IMR-90 (cell line): ENCODE measurements around the gene RAET1E. TPM values are rescaled to one million over a fixed set of nuclear protein-coding genes. Genes with fewer than 3 reads are reported as not detected.

Experiments used
- ATAC-seq: fragments of 200-7000 bp; cut with Tn5 transposase; 2 replicates; pipeline ENCODE4 v1.9.1; 2020; ENCODE audit warnings: low read depth, mild to moderate bottlenecking, moderate library complexity
- BruUV-seq: library from RNA; stranded (reverse); fragments of 400-500 nt; replicated peaks from 2 replicates; lab custom pipeline; 2021; lab: Mats Ljungman, UMichigan
- CTCF ChIA-PET: fragments of 300-600 bp; formaldehyde crosslinking; extraction: SDS; loops from one replicate; lab custom pipeline; 2021; ENCODE audit warnings: antibody characterized with exemption; lab: Yijun Ruan, JAX
- POLR2A ChIA-PET: fragments of 300-600 bp; sonication (Branson Sonifier 250); formaldehyde crosslinking; loops from one replicate; lab custom pipeline; 2022; ENCODE audit warnings: antibody characterized with exemption; ENCODE audit not compliant: unreplicated experiment; lab: Charles Lee
- DNase-seq: peaks from one replicate; pipeline ENCODE4 v3.0.0; 2013
- H2AFZ ChIP-seq: replicated peaks from 2 replicates; pipeline ENCODE3; 2013; ENCODE audit warnings: low read length, mild to moderate bottlenecking; ENCODE audit not compliant: poor library complexity
- H2AK5ac ChIP-seq: 2 replicates; pipeline ENCODE4 v1.6.1; 2013; ENCODE audit warnings: low read depth, low read length, inconsistent platforms
- H2AK9ac ChIP-seq: replicated peaks from 2 replicates; pipeline ENCODE3; 2013; ENCODE audit warnings: mild to moderate bottlenecking, low read depth, low read length, moderate library complexity; ENCODE audit not compliant: poor library complexity
- H2BK120ac ChIP-seq: 2 replicates; pipeline ENCODE4 v1.6.1; 2013; ENCODE audit warnings: low read depth, low read length, inconsistent platforms
- H2BK15ac ChIP-seq: 3 replicates; pipeline ENCODE4 v1.6.1; 2013; ENCODE audit warnings: low read depth, low read length, inconsistent platforms
- H2BK20ac ChIP-seq: 2 replicates; pipeline ENCODE4 v1.6.1; 2013; ENCODE audit warnings: low read depth, mild to moderate bottlenecking, inconsistent platforms, low read length, moderate library complexity
- H2BK5ac ChIP-seq: 2 replicates; pipeline ENCODE4 v1.6.1; 2013; ENCODE audit warnings: mild to moderate bottlenecking, low read depth, low read length, inconsistent platforms; ENCODE audit not compliant: poor library complexity, severe bottlenecking
- H3K14ac ChIP-seq: replicated peaks from 2 replicates; pipeline ENCODE4 v1.6.1; 2013; ENCODE audit warnings: low read depth, low read length, inconsistent platforms
- H3K18ac ChIP-seq: 2 replicates; pipeline ENCODE4 v1.6.1; 2013; ENCODE audit warnings: low read depth, low read length, control low read depth
- H3K23ac ChIP-seq: 2 replicates; pipeline ENCODE4 v1.6.1; 2013; ENCODE audit warnings: low read depth, low read length, inconsistent platforms
- H3K27ac ChIP-seq: 2 replicates; pipeline ENCODE4 v1.5.1; 2013; ENCODE audit warnings: mild to moderate bottlenecking, control low read depth, low read length; ENCODE audit not compliant: insufficient read depth
- H3K27me3 ChIP-seq: 2 replicates; pipeline ENCODE4 v1.6.1; 2013; ENCODE audit warnings: low read length; ENCODE audit not compliant: control insufficient read depth, insufficient read depth
- H3K36me3 ChIP-seq: 2 replicates; pipeline ENCODE4 v1.6.1; 2013; ENCODE audit warnings: low read length, mixed read lengths; ENCODE audit not compliant: control insufficient read depth, insufficient read depth
- H3K4ac ChIP-seq: 2 replicates; pipeline ENCODE4 v1.6.1; 2013; ENCODE audit warnings: low read depth, low read length, inconsistent platforms
- H3K4me1 ChIP-seq: 2 replicates; pipeline ENCODE4 v1.6.1; 2013; ENCODE audit warnings: low read length, mixed read lengths; ENCODE audit not compliant: control insufficient read depth, insufficient read depth
- H3K4me2 ChIP-seq: 2 replicates; pipeline ENCODE4 v1.6.1; 2013; ENCODE audit warnings: low read depth, mild to moderate bottlenecking, control low read depth, low read length, moderate library complexity
- H3K4me3 ChIP-seq: 2 replicates; pipeline ENCODE4 v1.5.1; 2013; ENCODE audit warnings: low read depth, mild to moderate bottlenecking, control low read depth, low read length, moderate library complexity; ENCODE audit not compliant: insufficient read depth
- H3K56ac ChIP-seq: 2 replicates; pipeline ENCODE4 v1.6.1; 2013; ENCODE audit warnings: low read length, inconsistent platforms; ENCODE audit not compliant: insufficient read depth; ENCODE audit errors: extremely low read depth
- H3K79me1 ChIP-seq, 2 experiments: 2 replicates each; pipeline ENCODE4 v1.6.1; 2013; ENCODE audit warnings: low read length in 2 of 2, inconsistent platforms in 1 of 2, low read depth in 1 of 2
- H3K9ac ChIP-seq: 2 replicates; pipeline ENCODE4 v1.6.1; 2013; ENCODE audit warnings: low read depth, low read length, control low read depth
- H3K9me1 ChIP-seq: 2 replicates; pipeline ENCODE4 v1.6.1; 2013; ENCODE audit warnings: low read length, inconsistent platforms; ENCODE audit not compliant: insufficient read depth
- H3K9me3 ChIP-seq: 2 replicates; pipeline ENCODE4 v1.6.1; 2013; ENCODE audit warnings: low read length; ENCODE audit not compliant: control insufficient read depth, insufficient read depth
- H4K20me1 ChIP-seq: 2 replicates; pipeline ENCODE4 v1.6.1; 2013; ENCODE audit warnings: low read length, inconsistent platforms; ENCODE audit not compliant: insufficient read depth
- H4K5ac ChIP-seq: 2 replicates; pipeline ENCODE4 v1.6.1; 2013; ENCODE audit warnings: mild to moderate bottlenecking, low read depth, low read length, control low read depth
- H4K8ac ChIP-seq, 2 experiments: 2 replicates each; pipeline ENCODE4 v1.6.1; 2013; ENCODE audit warnings: low read depth in 2 of 2, low read length in 2 of 2, control low read depth in 1 of 2, inconsistent platforms in 1 of 2
- H4K91ac ChIP-seq: 2 replicates; pipeline ENCODE4 v1.6.1; 2013; ENCODE audit warnings: low read depth, low read length, inconsistent platforms; ENCODE audit not compliant: insufficient read depth
- BHLHE40 ChIP-seq: fragments of 150-350 bp; IDR thresholded peaks from 2 replicates; pipeline ENCODE4 v1.6.1; 2016; ENCODE audit warnings: mild to moderate bottlenecking, low read depth, low read length
- CEBPB ChIP-seq: IDR thresholded peaks from 2 replicates; pipeline ENCODE4 v1.6.1; 2012; ENCODE audit warnings: low read depth, low read length, improper control_type of control experiment
- CHD1 ChIP-seq: IDR thresholded peaks from 2 replicates; pipeline ENCODE4 v1.6.1; 2012; ENCODE audit warnings: low read depth, low read length, improper control_type of control experiment
- CTCF ChIP-seq: conservative IDR thresholded peaks from 2 replicates; pipeline ENCODE4 v1.5.1; 2012; ENCODE audit warnings: mild to moderate bottlenecking, low read depth, low read length, improper control_type of control experiment
- FOS ChIP-seq: fragments of 150-350 bp; IDR thresholded peaks from 2 replicates; pipeline ENCODE4 v1.6.1; 2016; ENCODE audit warnings: low read depth, low read length
- MAFK ChIP-seq: IDR thresholded peaks from 2 replicates; pipeline ENCODE4 v1.6.1; 2012; ENCODE audit warnings: low read depth, low read length, improper control_type of control experiment
- MAZ ChIP-seq: IDR thresholded peaks from 2 replicates; pipeline ENCODE4 v1.6.1; 2012; ENCODE audit warnings: low read depth, mild to moderate bottlenecking, low read length, improper control_type of control experiment, moderate library complexity, borderline replicate concordance
- MXI1 ChIP-seq: IDR thresholded peaks from 2 replicates; pipeline ENCODE4 v1.6.1; 2012; ENCODE audit warnings: low read depth, mild to moderate bottlenecking, low read length, moderate library complexity, borderline replicate concordance
- NFE2L2 ChIP-seq: fragments of 150-350 bp; IDR thresholded peaks from 2 replicates; pipeline ENCODE4 v1.6.1; 2016; ENCODE audit warnings: low read depth, mild to moderate bottlenecking, low read length
- POLR2A ChIP-seq: IDR thresholded peaks from 2 replicates; pipeline ENCODE4 v1.6.1; 2012; ENCODE audit warnings: mild to moderate bottlenecking, low read depth, low read length
- RAD21 ChIP-seq: IDR thresholded peaks from 2 replicates; pipeline ENCODE4 v1.6.1; 2012; ENCODE audit warnings: low read length, improper control_type of control experiment
- RCOR1 ChIP-seq: IDR thresholded peaks from 2 replicates; pipeline ENCODE4 v1.6.1; 2012; ENCODE audit warnings: mild to moderate bottlenecking, low read length, improper control_type of control experiment; ENCODE audit not compliant: insufficient replicate concordance
- RFX5 ChIP-seq: IDR thresholded peaks from 2 replicates; pipeline ENCODE4 v1.8.0; 2012; ENCODE audit warnings: low read depth, mild to moderate bottlenecking, low read length, moderate library complexity
- SMC3 ChIP-seq: fragments of 150-350 bp; IDR thresholded peaks from 2 replicates; pipeline ENCODE4 v1.6.1; 2016; ENCODE audit warnings: low read depth, mild to moderate bottlenecking, antibody characterized with exemption, low read length, moderate library complexity
- USF2 ChIP-seq: fragments of 150-350 bp; IDR thresholded peaks from 2 replicates; pipeline ENCODE4 v1.6.1; 2017; ENCODE audit warnings: mild to moderate bottlenecking, antibody characterized with exemption, low read length, low read depth
- WGBS, 2 experiments: methylation state at CpG; one replicate each; pipeline versions ENCODE4 v1.1.5 to v1.1.7; 2013; ENCODE audit warnings: missing lambda C conversion rate in 2 of 2; ENCODE audit not compliant: insufficient read length in 1 of 2; ENCODE audit errors: extremely low coverage in 2 of 2; 5-methylcytosine and 5-hydroxymethylcytosine counted together
- dilution Hi-C: fragments of 300-500 bp; cut with HindIII; formaldehyde crosslinking; loops from one replicate; pipeline ENCODE4 v1.14.3; 2018; ENCODE audit warnings: low sequenced_read_pairs; ENCODE audit not compliant: unreplicated experiment
- in situ Hi-C: fragments of 300-500 bp; cut with MboI; formaldehyde crosslinking; loops from 3 replicates; pipeline ENCODE4 v1.14.3; 2019; ENCODE audit warnings: low sequenced_read_pairs, inconsistent platforms, mixed read lengths
- intact Hi-C: fragments of 100-400 bp; cut with micrococcal nuclease; formaldehyde crosslinking; loops from 2 replicates; pipeline ENCODE4 v1.10.0; 2022
- polyA plus RNA-seq, 3 experiments: library from polyadenylated mRNA; depleted of rRNA; stranded (reverse); fragments of >200 nt; gene quantifications; 2 replicates each; pipeline ENCODE4 v1.2.3, GENCODE V29; 2012; ENCODE audit warnings: low replicate concordance in 1 of 3
- total RNA-seq: library from RNA; depleted of rRNA; stranded (reverse); fragments of >200 nt; gene quantifications from 2 replicates; pipeline ENCODE4 v1.2.3, GENCODE V29; 2012
- TF ChIP-seq, protein P1 (sequence below): fragments of 150-350 bp; IDR thresholded peaks from 2 replicates; pipeline ENCODE4 v1.6.1; 2016; ENCODE audit warnings: low read depth, mild to moderate bottlenecking, low read length, moderate library complexity, borderline replicate concordance

RAET1E gene
- total and polyA plus RNA-seq, 2 of the 4 experiments (the other 2 are of a cell fraction) = not detected

DNA sequence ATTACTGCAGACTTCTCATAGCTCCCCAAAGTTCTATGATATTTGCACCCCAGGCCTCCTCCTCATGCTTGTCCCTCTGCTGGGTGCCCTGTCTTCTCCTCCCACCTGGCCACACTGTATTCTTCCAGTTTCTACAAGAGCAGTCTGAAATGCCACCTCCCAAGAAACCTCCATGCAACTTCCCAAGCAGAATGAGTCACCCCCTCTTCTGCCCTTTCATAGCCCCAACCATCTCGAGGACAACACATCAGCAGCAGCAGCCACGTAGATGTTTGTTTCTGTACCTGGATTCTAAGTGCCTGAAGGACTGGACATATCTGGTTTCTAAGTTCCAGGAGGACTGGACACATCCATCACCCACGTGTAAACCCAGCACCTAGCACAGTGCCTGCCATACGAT lies 37.3 kb upstream of the RAET1E start:
- Histone ChIP-seq H3K4me1 (peaks cover 4% of the 10 kb centered on the region; the same call in 1 of the 2 replicates), H3K79me1 (no peaks in the 10 kb centered on the region), H3K56ac (no peak overlapping the region), H3K4ac (no peak overlapping the region), H3K4me2 (no peak overlapping the region), H2BK20ac (no peak overlapping the region), H4K91ac (no peak overlapping the region), H2AFZ (no peak overlapping the region), H2BK5ac (no peak overlapping the region), H4K20me1 (no peaks in the 10 kb centered on the region), H2AK9ac (no peak overlapping the region), H2BK120ac (no peak overlapping the region), H4K5ac (no peak overlapping the region), H3K9ac (no peak overlapping the region), H3K4me3 (no peak overlapping the region), H2BK15ac (no peak overlapping the region), H4K8ac (no peak overlapping the region), H3K27ac (no peak overlapping the region), H3K18ac (no peak overlapping the region), H3K14ac (no peak overlapping the region), H3K36me3 (no peaks in the 10 kb centered on the region), H3K23ac (no peak overlapping the region), H3K9me3 (no peaks in the 10 kb centered on the region), H3K9me1 (no peaks in the 10 kb centered on the region), H2AK5ac (no peak overlapping the region), H3K27me3 (peaks cover 55% of the 10 kb centered on the region)
- intact Hi-C loops = loop anchor here (2.0 to 10.0 kb wide), 2 partner anchors 134 to 880 kb away; partner anchors contain the start of gene ULBP3
- CTCF ChIA-PET = interaction anchor here (1.8 kb wide), 1 partner anchor 81 kb away, joined by 6 read pairs; no protein-coding TSS in a partner anchor
- no TSS peak for BruUV-seq
- in situ Hi-C loops = loop anchor here (5.0 to 25.0 kb wide), 3 partner anchors 72 to 880 kb away; no protein-coding TSS in a partner anchor
- DNase-seq (peak; percentile 34), ATAC-seq (no peak)
- WGBS, 2 experiments = no CpG with 5 or more reads among the region's 4 CpGs
- dilution Hi-C loops = no loop called here
- no peak for TF ChIP-seq CHD1
- no peak for TF ChIP-seq POLR2A
- no peak for TF ChIP-seq MXI1
- TF ChIP-seq MAZ = no peak
- no peak for TF ChIP-seq USF2
- TF ChIP-seq CEBPB = no peak
- TF ChIP-seq RAD21 = no peak
- TF ChIP-seq, protein P1, sequence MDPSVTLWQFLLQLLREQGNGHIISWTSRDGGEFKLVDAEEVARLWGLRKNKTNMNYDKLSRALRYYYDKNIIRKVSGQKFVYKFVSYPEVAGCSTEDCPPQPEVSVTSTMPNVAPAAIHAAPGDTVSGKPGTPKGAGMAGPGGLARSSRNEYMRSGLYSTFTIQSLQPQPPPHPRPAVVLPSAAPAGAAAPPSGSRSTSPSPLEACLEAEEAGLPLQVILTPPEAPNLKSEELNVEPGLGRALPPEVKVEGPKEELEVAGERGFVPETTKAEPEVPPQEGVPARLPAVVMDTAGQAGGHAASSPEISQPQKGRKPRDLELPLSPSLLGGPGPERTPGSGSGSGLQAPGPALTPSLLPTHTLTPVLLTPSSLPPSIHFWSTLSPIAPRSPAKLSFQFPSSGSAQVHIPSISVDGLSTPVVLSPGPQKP = no peak
- no peak for TF ChIP-seq CTCF
- TF ChIP-seq RCOR1 = no peak
- TF ChIP-seq FOS = no peak
- no peak for TF ChIP-seq NFE2L2
- TF ChIP-seq MAFK = no peak
- no peak for TF ChIP-seq RFX5
- no peak for TF ChIP-seq BHLHE40
- no peak for TF ChIP-seq SMC3
- POLR2A ChIA-PET = no interaction called here
